K562 (cell line): Measurements from ENCODE around the gene TXN. TPM values are rescaled to one million over a fixed set of nuclear protein-coding genes. Genes with fewer than 3 reads are reported as not detected.

ENCODE experiments used
- BDP1 ChIP-seq: IDR thresholded peaks from 3 replicates; pipeline ENCODE4 v1.6.1; 2011; ENCODE audit not compliant: insufficient read length, insufficient read depth
- CBX8 ChIP-seq: fragments of 200-600 bp; sonication (generic); IDR thresholded peaks from 2 replicates; pipeline ENCODE4 v1.6.1; 2012; ENCODE audit warnings: borderline replicate concordance, mixed run types, low read depth, mild to moderate bottlenecking, moderate library complexity, mixed read lengths, low read length, control low read depth, inconsistent platforms; ENCODE audit not compliant: poor library complexity, severe bottlenecking; ENCODE audit errors: extremely low read depth
- CHCHD3 ChIP-seq: fragments of 250-450 bp; sonication (Bioruptor Pico); IDR thresholded peaks from 2 replicates; pipeline ENCODE4 v2.1.2; 2022; ENCODE audit warnings: mild to moderate bottlenecking
- HDAC2 ChIP-seq: fragments of 450-650 bp; IDR thresholded peaks from 2 replicates; pipeline ENCODE4 v1.6.1; 2016; ENCODE audit warnings: mild to moderate bottlenecking
- HDAC8 ChIP-seq: fragments of 450-650 bp; IDR thresholded peaks from 2 replicates; pipeline ENCODE4 v1.6.1; 2016; ENCODE audit warnings: mild to moderate bottlenecking, missing genetic modification characterization, moderate library complexity, missing compliant biosample characterization
- HMGN3 ChIP-seq: IDR thresholded peaks from 2 replicates; pipeline ENCODE4 v1.6.1; 2011; ENCODE audit warnings: borderline replicate concordance, low read depth, mild to moderate bottlenecking, mixed read lengths, low read length; ENCODE audit not compliant: insufficient read length; ENCODE audit errors: extremely low read depth
- ID3 ChIP-seq, 2 experiments: fragments of 250-450 bp in 1 of 2; fragments of 450-650 bp in 1 of 2; sonication (Bioruptor Pico) in 1 of 2; IDR thresholded peaks; 2 replicates each; pipeline versions ENCODE4 v1.6.1 to v1.8.0; 2016 to 2021; ENCODE audit warnings: mild to moderate bottlenecking in 2 of 2, moderate library complexity in 2 of 2, missing compliant biosample characterization in 1 of 2, missing genetic modification characterization in 1 of 2
- MIER1 ChIP-seq: fragments of 450-650 bp; IDR thresholded peaks from 2 replicates; pipeline ENCODE4 v1.6.1; 2016; ENCODE audit warnings: antibody characterized with exemption, mild to moderate bottlenecking, low read depth
- NFE2 ChIP-seq: IDR thresholded peaks from 2 replicates; pipeline ENCODE4 v1.6.1; 2014; ENCODE audit warnings: antibody characterized with exemption, low read depth
- POLR2H ChIP-seq: IDR thresholded peaks from 2 replicates; pipeline ENCODE4 v1.6.1; 2016; ENCODE audit warnings: missing genetic modification characterization, low read depth, mild to moderate bottlenecking, control low read depth, missing compliant biosample characterization, moderate library complexity
- SRF ChIP-seq, 2 experiments: fragments of 250-450, 450-650 bp in 1 of 2; sonication (Bioruptor Pico) in 1 of 2; sonication (generic) in 1 of 2; formaldehyde crosslinking; IDR thresholded peaks; 2 replicates each; pipeline versions ENCODE4 v1.5.0 to v1.5.1; 2020 to 2022; ENCODE audit warnings: mild to moderate bottlenecking in 1 of 2, missing genetic modification reagents in 1 of 2
- TARDBP ChIP-seq: fragments of 450-650 bp; IDR thresholded peaks from 2 replicates; pipeline ENCODE4 v1.6.1; 2016
- ZFP30 ChIP-seq: fragments of 250-450 bp; sonication (Bioruptor Pico); IDR thresholded peaks from 2 replicates; pipeline ENCODE4 v1.8.0; 2022; ENCODE audit warnings: moderate library complexity, mild to moderate bottlenecking, inconsistent platforms, borderline replicate concordance
- ZFPM2 ChIP-seq: fragments of 250-450 bp; sonication (Bioruptor Pico); IDR thresholded peaks from 2 replicates; pipeline ENCODE4 v1.5.1; 2022; ENCODE audit warnings: mild to moderate bottlenecking
- ZNF311 ChIP-seq: fragments of 250-450 bp; sonication (Bioruptor Pico); IDR thresholded peaks from 2 replicates; pipeline ENCODE4 v1.4.0; 2020; ENCODE audit warnings: mild to moderate bottlenecking, moderate library complexity
- ZNF431 ChIP-seq: sonication (generic); formaldehyde crosslinking; IDR thresholded peaks from 2 replicates; pipeline ENCODE4 v1.8.0; 2022; ENCODE audit warnings: mild to moderate bottlenecking, missing genetic modification reagents
- polyA plus RNA-seq, 8 experiments: library from polyadenylated mRNA; depleted of rRNA in 4 of 8; stranded (reverse) in 5 of 8; unstranded in 3 of 8; fragments of >200 nt; fragmentation: Nextera tagmentation in 2 of 8; fragmentation: Illumina TruSeq in 1 of 8; extraction: Ambion mirVana in 2 of 8; extraction: Trizol in 1 of 8; gene quantifications; 2 replicates each; pipeline versions ENCODE4 v1.2.1 to v1.2.3, GENCODE V29; 2011 to 2014; ENCODE audit warnings: inconsistent platforms in 1 of 8, missing spikeins in 1 of 8
- total RNA-seq, 7 experiments: library from RNA; depleted of rRNA in 6 of 7; stranded (reverse); fragments of >200 nt in 6 of 7; fragmentation: Illumina TruSeq in 2 of 7; extraction: Trizol in 2 of 7; gene quantifications; 2 replicates each; pipeline versions ENCODE4 v1.2.1 to v1.2.3, GENCODE V29; 2011 to 2021; ENCODE audit warnings: low replicate concordance in 1 of 7
- TF ChIP-seq, protein P1 (sequence below): fragments of 450-650 bp; formaldehyde crosslinking; IDR thresholded peaks from 2 replicates; pipeline ENCODE4 v1.4.0; 2020; ENCODE audit warnings: mild to moderate bottlenecking, moderate library complexity
- TF ChIP-seq, protein P2 (sequence below), 3 experiments: fragments of 200-800 bp in 1 of 3; fragments of 250-450 bp in 1 of 3; fragments of 450-650 bp in 1 of 3; sonication (Bioruptor Pico) in 1 of 3; sonication (Bioruptor generic) in 1 of 3; formaldehyde crosslinking in 1 of 3; IDR thresholded peaks; 2 replicates each; pipeline versions ENCODE4 v1.6.1 to v1.8.0; 2016 to 2022; ENCODE audit warnings: mild to moderate bottlenecking in 2 of 3, missing genetic modification characterization in 2 of 3, missing compliant biosample characterization in 1 of 3, moderate library complexity in 1 of 3
- TF ChIP-seq, protein P3 (sequence below): fragments of 450-650 bp; IDR thresholded peaks from 2 replicates; pipeline ENCODE4 v1.6.1; 2016; ENCODE audit warnings: mild to moderate bottlenecking

Gene TXN
- total and polyA plus RNA-seq, 9 of the 15 experiments (the other 6 are each of a cell fraction or from before 2014, with no cell fraction given), result 272 to 1,596 (median 514) TPM

GRCh38 chr9:110256380-110257096 is at the start of gene TXN (continued):
- TF ChIP-seq HMGN3 (peak; percentile 90), POLR2H (tag) (peak; percentile 84), ZFP30 (CRISPR knock-in tag) (no peak), TARDBP (no peak), CBX8 (no peak), BDP1 (no peak), ZNF431 (CRISPR knock-in tag) (no peak), CHCHD3 (CRISPR knock-in tag) (no peak), HDAC8 (tag) (no peak), NFE2 (peak; percentile 100), HDAC2 (no peak), ZNF311 (CRISPR knock-in tag) (no peak), ID3 (CRISPR knock-in tag; IDR thresholded peaks at IDR 0.05) (no peak), ID3 (tag; IDR thresholded peaks at IDR 0.05) (no peak), SRF (CRISPR knock-in tag; IDR thresholded peaks at IDR 0.05) (peak in 1 of 2 experiments; percentile 75; a peak in 2 of 4 replicates), ZFPM2 (CRISPR knock-in tag) (no peak), MIER1 (no peak; the same call in 1 of the 2 replicates)
- TF ChIP-seq, protein P1, sequence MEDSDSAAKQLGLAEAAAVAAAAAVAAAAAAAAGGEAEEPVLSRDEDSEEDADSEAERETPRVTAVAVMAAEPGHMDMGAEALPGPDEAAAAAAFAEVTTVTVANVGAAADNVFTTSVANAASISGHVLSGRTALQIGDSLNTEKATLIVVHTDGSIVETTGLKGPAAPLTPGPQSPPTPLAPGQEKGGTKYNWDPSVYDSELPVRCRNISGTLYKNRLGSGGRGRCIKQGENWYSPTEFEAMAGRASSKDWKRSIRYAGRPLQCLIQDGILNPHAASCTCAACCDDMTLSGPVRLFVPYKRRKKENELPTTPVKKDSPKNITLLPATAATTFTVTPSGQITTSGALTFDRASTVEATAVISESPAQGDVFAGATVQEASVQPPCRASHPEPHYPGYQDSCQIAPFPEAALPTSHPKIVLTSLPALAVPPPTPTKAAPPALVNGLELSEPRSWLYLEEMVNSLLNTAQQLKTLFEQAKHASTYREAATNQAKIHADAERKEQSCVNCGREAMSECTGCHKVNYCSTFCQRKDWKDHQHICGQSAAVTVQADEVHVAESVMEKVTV (CRISPR knock-in tag), result no peak
- TF ChIP-seq, protein P2, sequence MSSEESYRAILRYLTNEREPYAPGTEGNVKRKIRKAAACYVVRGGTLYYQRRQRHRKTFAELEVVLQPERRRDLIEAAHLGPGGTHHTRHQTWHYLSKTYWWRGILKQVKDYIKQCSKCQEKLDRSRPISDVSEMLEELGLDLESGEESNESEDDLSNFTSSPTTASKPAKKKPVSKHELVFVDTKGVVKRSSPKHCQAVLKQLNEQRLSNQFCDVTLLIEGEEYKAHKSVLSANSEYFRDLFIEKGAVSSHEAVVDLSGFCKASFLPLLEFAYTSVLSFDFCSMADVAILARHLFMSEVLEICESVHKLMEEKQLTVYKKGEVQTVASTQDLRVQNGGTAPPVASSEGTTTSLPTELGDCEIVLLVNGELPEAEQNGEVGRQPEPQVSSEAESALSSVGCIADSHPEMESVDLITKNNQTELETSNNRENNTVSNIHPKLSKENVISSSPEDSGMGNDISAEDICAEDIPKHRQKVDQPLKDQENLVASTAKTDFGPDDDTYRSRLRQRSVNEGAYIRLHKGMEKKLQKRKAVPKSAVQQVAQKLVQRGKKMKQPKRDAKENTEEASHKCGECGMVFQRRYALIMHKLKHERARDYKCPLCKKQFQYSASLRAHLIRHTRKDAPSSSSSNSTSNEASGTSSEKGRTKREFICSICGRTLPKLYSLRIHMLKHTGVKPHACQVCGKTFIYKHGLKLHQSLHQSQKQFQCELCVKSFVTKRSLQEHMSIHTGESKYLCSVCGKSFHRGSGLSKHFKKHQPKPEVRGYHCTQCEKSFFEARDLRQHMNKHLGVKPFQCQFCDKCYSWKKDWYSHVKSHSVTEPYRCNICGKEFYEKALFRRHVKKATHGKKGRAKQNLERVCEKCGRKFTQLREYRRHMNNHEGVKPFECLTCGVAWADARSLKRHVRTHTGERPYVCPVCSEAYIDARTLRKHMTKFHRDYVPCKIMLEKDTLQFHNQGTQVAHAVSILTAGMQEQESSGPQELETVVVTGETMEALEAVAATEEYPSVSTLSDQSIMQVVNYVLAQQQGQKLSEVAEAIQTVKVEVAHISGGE (CRISPR knock-in tag; IDR thresholded peaks at IDR 0.05), result peak in 1 of 3 experiments; percentile 94; a peak in 2 of 6 replicates
- TF ChIP-seq, protein P3, sequence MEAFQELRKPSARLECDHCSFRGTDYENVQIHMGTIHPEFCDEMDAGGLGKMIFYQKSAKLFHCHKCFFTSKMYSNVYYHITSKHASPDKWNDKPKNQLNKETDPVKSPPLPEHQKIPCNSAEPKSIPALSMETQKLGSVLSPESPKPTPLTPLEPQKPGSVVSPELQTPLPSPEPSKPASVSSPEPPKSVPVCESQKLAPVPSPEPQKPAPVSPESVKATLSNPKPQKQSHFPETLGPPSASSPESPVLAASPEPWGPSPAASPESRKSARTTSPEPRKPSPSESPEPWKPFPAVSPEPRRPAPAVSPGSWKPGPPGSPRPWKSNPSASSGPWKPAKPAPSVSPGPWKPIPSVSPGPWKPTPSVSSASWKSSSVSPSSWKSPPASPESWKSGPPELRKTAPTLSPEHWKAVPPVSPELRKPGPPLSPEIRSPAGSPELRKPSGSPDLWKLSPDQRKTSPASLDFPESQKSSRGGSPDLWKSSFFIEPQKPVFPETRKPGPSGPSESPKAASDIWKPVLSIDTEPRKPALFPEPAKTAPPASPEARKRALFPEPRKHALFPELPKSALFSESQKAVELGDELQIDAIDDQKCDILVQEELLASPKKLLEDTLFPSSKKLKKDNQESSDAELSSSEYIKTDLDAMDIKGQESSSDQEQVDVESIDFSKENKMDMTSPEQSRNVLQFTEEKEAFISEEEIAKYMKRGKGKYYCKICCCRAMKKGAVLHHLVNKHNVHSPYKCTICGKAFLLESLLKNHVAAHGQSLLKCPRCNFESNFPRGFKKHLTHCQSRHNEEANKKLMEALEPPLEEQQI, result no peak
